Measurements from ENCODE around the gene C3orf52.

DNA sequence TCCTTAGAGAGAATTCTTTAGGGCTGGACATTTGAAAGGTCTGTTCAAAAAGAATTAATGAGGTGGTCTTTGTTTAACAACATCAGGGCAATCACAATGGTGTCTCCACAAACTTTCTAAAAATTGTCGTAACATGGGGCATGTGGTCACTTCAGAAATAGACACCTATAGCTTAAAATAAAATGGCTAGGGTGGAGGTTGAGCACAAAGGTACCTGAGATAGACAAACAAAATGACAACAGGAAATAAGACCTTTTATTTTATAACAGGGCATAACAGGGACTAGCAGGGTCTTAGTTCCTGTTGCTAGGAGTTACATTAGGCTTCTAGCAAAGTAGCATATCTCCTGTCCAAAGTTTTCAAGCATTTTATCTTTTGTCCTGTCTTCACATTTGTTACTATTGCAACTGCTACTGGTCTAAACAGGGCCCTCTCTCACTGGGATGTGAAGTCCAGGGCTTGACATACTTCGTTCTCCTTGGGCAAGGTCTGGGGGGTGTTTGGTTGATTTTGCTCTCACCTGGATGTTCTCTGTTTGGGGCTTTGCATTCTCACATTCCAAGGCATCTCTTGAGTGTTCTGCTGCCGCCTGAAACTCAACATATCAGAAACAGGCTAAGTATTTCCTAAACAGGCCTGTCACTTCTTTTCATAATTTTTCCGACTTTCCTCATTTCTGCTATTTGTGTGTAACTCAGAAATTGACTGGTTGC lies 43.9 kb downstream of the C3orf52 start:
- no peak for TF ChIP-seq CTCF (IDR thresholded peaks at IDR 0.05; ENCODE audit: insufficient read depth, low read length)
- no peak for TF ChIP-seq REST (IDR thresholded peaks at IDR 0.05; ENCODE audit: insufficient replicate concordance, low read depth)
- no peak for TF ChIP-seq POLR2AphosphoS5 (IDR thresholded peaks at IDR 0.05; ENCODE audit: low read depth)
